Dedifferentiated amniotic fluid mesenchymal stem cell (primary cell): Measurements from ENCODE around the gene ACVR1C.

Experiments
- DNase-seq: peaks from one replicate; pipeline ENCODE4 v3.0.0-alpha.2; 2016; ENCODE audit errors: extremely low spot score

Gene ACVR1C

DNA sequence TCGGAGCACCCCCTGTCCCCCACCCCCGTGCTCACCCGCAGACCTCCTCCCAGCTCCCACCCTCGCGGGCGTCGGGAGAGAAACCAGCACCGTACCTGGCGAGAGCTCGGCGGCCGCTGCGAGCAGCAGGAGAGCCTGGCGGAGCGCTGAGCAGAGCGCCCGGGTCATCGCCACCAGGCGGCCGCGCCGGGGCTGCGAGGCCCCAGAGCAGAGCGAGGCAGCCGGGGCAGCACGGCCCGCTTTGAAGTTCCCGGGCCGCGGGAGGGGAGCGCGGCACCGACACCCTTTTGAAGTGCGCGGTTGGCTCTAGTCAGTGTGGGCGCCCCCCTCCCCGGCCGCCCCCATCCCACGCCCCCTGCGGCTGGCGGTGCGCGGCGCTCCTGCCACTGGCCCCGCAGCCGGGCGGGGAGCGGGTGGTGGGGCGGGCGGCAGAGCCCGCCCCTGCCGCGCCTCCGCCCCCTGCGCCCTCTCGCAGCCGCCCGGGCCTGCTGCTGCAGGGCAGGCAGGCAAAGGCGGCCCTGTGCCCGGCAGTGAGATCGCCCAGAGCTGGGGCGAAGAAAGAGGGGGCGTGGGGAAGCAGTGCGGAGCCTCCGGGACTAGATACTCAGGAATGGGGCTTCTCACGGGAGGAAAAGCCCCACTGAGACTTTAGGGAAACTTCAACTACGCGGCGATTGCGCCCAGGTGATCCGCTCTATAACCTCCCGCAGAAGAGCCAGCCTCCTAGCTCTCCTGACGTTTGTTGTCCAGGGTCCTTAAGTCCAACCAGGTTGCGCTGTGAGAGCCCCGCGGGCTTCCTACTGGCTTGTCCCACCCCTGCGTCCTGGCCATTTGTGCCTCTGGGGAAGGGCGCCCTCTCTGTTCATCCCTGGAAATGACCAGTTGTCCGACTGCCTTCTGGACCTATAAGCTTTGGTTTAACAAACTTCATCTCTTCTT lies at the start of gene ACVR1C:
ACVR1C (minus strand) TSS at position 388 of the 939 bp plus-strand sequence; CDS start at position 168, 220 bp downstream.
- DNase-seq = peak; percentile 45

DNA sequence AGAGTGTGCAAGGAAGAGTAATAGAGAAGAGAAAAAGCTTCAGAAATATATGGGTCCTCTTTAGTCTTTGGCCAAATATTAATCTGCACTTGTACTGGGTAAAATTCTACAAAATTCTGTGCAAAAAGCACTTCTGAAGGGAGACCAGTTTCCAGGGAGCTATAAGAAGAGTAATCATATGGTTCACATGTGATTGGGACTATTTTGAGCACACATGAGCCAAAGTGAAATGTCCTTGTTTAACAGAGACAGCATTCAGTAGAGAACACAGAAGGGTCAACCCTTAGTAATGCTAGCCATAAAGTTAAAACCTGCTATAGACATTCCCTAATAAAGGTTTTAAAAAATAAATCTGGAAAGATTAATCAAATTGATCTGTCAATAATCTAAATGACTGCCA lies 49.3 kb upstream of the ACVR1C start:
- DNase-seq = no peak

DNA sequence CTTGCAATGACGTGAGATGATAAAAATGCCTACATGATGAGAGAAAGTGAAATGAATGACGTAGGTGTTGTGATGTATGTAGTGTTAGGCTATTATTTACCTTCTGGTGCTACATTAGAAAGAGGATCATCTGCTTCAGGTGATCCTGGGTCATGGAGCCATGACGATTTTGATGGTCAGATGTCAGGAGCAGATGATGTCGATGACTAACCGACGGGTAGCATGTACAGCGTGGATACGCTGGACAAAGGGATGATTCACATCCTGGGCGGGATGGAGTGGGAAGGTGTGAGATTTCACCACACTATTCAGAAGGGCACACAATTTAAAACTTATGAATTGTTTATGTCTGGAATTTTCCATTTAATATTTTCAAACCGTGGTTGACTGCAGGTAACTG lies 43.5 kb upstream of the ACVR1C start:
- no peak for DNase-seq

DNA sequence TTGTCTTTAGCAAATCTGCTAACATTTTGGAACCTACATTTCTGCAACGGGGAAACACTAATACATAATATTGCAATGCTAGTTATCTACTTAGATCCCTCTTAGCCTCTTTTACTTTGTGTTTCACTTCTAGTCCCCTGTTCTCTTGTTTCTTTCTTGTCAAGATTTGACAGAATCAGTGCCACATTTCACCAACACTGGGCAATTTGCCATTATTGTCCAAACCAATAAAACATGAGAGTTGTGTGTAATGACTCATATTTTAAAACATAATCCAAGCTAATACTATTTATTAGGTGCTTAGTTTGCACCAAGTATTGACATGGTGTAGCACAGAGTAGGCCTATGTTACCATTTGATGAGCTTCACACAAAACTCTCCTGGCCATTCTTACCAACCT lies 33.7 kb upstream of the ACVR1C start:
- no peak for DNase-seq

DNA sequence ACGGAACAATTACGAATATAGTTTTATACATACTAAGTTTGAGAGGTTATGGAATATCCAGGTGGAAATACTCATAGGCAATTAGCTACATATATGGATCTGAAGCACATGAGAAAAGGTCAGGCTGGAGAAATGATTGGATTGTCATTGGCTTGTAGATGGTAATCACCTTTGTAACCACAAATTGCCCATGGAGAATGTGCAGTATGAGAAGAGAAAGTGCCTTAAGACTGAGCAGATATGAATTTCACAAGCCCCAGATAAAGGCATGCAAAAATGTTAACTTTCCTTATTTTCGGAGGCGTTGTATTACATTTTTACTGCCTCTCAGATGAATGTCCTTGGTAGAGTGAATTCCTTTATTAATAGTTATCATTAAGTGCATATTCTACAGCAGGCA lies 33.1 kb upstream of the ACVR1C start:
- DNase-seq = no peak

DNA sequence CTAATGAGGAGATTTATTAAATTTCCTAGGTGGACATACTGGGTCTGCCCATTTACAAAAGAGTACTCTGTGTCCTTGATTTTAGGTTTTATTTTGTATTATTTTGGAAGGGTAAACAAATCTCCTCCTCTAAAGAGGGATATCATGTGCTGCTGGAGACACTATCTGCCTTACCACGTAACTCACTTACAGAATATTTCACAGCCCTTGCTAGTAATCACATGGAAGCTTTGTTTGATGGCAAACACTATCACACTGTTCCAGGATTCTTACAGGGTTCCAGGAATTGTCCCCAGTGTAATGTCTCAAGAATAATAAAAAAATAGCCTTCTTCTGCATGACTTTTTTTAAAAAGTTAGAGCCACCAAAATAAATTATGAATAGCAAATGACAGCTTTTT lies 29.2 kb upstream of the ACVR1C start:
- DNase-seq = no peak

DNA sequence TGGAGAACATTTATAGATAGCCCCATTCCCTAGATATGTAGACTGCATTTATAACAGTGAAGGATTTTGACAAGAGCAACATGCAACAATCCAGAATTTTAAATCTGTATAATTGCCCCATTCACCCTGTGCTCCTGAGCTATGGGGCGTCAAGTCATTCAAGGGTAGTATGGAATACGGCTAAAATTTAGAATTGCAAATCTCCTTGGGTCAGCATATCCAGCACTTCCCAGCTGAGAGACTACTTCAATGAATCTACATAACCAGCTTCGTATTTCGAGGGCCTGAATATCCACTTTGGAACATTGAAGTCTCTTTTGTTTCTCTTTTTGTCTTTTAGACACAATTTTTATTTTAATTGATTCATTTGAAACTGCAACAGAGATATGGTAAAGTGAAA lies 28.4 kb upstream of the ACVR1C start:
- DNase-seq = no peak

DNA sequence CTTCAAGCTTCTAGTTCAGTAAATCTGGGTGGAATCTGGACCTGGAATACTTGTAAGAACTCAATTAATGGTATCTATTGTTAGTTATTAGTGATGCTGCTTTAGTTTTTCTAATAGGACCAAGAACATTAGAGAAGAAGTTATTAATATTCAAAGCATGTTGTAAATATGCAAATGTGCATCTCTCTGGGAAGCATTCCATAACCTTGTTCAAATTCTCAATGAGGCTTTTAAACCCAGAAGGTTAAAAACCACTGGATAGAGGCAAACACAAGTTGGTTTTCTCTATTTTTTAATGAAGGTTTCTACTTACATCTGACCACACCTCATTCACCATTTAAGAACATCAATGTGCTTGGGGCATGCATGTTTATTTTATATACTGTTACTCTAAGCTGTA lies 16.1 kb upstream of the ACVR1C start:
- no peak for DNase-seq

DNA sequence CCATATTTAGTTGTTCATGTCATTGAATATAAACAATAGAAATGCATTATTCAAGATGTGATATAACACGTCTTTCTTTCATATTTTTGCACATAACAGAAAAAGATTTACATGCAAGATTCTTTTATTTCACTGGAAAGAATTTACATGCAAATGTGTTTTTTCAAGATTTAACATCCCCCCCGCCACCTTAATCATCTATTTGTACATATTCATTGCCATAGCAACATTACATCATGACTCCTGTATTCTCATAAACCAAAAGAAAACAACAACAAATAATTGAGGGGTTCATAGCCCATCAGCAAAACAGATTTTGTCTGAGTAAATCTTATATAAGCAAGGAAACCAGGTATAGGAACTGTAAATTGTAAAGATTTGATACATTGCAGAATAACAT lies 3.2 kb upstream of the ACVR1C start:
- no peak for DNase-seq

DNA sequence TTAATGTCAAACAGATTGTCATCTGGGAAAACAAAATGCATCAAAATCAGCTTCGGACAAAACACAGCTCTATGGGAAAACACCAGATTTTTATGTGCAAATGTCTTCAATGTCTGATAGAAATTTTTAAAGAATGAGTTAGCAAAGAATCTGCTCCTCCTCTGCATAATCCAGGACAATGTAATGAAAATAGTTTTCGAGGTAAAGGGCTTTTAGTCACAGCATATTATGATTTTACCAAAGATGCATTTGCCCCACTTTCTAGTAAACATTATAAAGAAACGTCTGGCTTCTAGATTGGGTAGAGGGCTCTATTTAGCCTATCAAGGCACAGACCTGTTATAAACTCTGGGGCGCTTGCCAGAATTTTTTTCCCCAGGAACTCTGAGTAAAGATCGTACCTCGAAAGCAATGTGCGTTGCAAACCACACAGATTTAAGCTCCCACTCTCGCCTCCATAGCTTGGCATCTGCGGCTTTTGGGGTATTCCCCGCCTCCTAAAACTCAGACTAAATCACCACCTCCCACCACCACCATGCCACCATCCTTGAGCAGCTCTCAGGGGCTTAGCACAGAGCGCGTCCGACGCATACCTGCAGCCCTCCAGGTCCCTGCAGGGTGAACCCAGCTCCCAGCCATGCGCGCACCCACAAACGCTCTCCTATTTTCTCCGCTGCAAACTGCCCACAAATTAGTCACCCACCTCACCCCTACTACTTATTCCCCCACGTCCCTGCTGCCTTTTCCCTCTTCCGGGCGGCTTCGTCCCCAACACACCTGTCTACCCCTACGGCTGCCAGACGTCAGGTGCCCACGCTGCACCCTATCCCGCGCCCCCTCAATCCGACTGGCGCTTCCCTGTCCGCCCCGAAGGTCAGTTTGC lies 829 bp downstream of the ACVR1C start:
- no peak for DNase-seq

DNA sequence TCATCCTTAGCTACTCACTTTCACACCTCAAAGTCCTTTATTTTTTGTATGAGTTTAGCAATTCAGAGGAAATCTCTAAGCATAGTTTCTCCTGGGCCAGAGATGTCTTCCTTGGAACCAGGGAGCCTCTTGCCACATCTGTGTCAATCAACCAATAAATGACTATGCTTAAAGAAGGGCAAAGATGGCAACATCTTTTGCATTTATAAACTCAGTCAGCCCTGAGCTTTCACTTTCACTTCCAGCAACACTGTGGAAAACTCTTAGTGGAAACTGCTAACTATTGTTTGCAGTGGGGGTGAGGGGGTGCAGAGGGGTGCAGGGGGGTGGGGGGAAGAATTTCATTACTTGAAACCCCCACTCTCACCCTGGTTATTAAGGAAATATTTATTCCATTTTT lies 3.4 kb downstream of the ACVR1C start:
- no peak for DNase-seq

DNA sequence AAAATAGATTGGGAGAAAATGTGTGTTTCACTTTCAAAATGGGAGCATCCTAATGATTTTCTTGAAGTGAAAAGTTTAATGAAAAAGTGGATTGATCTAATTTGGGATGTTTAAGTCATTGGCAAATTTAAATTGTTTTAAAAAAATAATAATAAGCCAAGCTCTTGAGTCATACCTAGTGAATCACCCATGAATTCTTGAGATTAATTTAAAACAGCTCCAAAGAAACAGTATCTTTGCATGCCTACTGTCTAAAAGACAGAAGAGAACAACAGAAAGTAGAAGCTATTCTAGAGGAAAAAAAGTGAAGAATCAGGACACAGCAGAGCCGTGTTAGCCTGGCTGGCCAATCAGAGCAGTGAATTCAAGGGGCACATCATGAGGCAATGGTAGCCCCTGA lies 7.7 kb downstream of the ACVR1C start:
- no peak for DNase-seq

DNA sequence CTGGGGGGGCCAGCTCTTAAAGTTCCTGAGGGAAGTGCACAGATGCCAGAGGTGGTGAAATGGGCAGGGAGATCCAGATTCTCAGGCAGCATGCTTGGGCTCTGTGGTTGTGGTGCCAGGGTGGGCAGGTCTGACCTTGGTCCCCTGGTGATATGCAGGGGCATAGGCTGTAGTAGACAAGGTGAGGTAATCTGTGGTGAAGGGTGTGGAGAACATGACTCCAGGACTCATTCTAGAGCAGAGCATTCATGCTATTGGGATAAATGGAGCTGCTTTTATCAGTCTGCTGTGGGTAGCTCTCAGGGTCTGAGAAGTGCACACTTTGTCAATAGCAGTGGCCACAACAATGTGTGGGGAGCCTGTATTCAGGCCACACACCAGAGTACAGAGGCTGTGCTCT lies 16.9 kb downstream of the ACVR1C start:
- DNase-seq = no peak

DNA sequence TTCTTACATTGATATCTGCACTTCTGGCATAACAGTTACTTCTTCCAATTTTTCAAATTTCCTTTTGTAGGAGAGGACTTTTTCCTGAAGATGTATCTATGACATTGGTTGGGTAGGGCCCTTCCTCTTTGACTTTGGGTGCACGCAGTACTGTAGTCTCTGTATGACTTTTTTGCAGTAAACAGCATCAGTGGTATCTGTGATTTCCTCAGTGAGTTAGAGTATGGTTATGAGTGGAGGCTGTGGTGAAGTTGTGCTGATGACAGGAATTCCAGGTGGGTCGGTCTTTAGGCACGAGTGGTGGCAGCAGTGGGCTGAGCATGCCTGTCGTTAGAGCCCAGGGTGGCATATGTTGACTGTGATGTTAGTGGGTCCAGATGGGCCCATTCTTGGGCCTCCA lies 17.6 kb downstream of the ACVR1C start:
- DNase-seq = no peak

DNA sequence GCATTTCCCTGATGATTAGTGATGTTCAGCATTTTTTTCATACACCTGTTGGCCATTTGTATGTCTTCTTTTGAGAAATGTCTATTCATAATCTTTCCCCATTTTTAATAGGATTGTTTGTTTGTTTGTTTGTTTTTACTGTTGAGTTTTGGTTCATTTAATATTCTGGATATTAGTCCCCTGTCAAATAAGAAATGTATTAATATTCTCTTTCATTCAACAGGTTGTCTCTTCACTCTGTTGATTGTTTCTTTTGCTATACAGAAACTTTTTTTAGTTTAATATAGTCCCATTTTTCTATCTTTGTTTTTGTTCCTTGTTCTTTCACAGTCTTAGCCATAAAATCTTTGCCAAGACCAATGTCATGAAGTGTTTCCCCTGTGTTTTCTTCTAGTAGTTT lies 22.1 kb downstream of the ACVR1C start:
- no peak for DNase-seq

DNA sequence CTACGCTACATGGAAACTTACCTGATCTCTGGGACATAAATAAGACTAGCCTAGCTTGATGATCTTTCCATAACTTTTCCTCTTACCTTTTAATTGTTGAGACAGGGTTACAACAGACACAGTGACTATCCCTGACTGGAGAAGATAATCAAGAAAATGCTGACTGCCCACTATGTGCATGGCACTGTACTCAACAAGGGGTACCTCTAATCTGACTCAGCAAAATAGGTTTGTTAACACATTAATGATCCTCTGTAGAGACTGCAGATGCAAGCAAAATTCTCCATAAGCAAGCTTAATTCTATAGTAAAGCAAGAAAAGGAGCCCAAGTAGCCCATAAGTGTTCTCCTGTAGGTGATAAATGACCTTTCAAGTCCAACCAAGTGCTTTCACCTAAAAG lies 25.5 kb downstream of the ACVR1C start:
- no peak for DNase-seq

DNA sequence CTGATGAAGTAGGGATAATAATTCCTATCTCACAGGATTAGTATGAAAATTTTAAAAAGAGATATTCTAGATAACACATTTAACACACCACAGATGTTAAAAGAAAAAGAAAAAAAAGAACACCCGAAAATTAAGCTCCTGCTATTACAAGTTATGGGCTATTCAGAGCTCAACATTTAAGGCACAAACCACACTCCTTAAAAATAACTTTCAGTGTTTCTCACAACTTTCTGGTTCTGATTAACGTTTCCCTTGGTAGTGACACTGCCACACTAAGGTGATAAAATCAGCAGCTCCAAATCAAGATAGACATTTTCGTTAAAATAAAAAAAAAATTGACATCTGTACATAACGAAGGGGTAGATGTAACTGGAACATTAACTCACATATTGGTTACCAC lies 26.9 kb downstream of the ACVR1C start:
- no peak for DNase-seq

DNA sequence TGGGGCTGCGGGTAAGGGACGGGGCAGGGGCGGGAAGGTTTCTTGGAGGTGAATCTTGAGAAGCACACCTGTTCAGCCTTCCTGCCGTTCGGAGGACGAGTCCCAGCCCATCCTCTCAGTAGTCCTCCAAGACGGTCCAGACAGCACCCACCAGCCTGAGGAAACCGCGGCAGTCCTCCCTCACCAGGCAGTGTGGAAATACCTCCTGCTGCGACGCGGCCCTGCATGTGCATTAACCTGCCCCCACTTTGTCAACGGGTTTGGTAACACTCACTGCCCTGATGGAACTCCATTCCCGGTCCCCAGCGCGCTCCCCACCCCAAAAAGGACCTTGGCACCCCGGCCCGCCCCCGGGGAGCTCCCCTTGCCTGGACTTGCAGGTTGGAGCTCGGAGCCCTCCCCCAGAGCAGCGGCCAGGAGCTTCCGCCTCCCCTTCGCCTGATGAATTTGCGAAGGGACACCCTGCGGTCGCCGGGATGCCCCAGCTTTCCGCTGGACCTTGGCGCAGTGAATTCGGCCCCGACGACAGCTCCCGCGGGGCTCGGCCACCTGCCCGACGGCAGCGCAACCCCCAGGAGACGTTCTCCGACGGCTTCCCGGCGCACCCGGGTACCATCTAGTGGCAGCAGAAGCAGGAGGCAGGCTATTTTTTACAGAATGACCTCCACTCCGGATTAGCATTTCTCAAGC lies 31.5 kb downstream of the ACVR1C start:
- DNase-seq = no peak

DNA sequence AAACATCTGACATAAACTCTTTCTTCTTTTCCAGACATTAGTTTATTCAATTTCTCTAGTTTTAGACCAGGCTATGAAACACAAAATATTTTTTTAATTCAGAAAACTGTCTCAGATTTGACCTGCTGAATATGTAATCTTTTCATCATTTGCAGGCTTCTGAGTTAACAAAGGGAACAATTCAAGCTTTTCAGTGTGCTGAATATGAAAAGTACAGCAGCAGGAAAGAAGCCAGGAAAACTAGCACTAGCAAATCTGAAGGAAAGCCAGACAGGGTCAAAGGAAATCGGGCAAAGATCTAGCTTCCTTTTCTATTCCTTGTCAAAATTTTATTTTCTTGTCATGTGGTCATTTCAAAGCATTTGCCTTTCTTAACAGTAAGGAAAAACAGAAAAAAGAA lies 35.3 kb downstream of the ACVR1C start:
- no peak for DNase-seq

DNA sequence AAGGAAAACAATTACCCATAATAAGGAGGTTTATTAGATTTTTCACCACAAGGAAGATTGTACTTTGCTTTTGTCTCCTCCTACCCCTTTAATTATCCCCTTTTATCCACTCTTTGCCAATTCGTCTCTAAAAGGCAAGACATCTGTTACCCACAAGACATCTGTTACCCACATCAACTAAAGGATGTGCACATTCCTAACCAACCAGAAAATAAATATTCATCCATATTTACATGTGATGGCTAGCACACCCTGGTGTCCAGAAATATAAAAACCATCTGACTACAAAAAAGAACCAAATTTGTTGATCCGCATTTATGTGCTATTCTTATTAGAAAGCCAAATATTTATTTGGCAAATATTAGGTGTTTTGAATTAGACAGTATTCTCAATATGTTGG lies 35.7 kb downstream of the ACVR1C start:
- peak; percentile 42 for DNase-seq

DNA sequence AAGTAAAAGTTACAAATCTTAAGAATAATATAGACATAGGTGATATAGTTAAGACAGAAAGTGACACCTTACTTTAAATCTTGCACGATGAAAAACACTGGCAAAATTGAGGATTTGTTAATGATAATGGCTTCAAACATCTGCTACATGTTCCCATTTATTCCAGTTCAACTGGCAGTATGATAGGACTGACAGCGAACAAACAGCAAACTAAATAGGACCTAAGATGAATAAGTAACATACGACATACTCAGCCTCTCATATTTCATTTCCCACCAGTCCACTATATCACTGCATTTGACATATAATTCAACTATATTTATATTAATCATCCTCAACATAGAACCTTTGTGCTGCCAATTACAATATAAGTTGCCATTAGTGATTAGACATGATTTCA lies 36.3 kb downstream of the ACVR1C start:
- DNase-seq = no peak

DNA sequence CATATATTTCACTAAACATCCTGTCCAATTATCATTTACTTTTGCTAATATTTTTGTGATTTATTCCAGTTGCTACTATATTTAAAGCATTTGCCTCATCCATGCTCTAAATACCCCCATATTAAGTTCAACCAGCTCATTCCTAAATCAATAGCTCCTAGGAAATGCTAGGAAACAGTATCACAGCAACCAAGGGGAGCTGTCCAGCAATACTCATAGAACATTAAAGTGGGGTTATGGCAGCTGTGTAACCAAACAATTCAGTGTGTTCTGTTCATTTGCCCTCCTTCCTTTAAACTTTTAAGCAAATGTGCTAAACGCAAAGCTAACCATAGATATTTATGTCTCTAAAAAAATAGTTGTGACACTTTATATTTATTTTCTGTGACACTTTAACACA lies 41.1 kb downstream of the ACVR1C start:
- DNase-seq = no peak
